IMR-90 (cell line): Measurements from ENCODE around the gene CCDC102A. TPM values are rescaled to one million over a fixed set of nuclear protein-coding genes. Genes with fewer than 3 reads are reported as not detected.

Experiments
- ATAC-seq: fragments of 200-7000 bp; cut with Tn5 transposase; 2 replicates; pipeline ENCODE4 v1.9.1; 2020; ENCODE audit warnings: low read depth, mild to moderate bottlenecking, moderate library complexity
- BruUV-seq: library from RNA; stranded (reverse); fragments of 400-500 nt; replicated peaks from 2 replicates; lab custom pipeline; 2021; lab: Mats Ljungman, UMichigan
- CTCF ChIA-PET: fragments of 300-600 bp; formaldehyde crosslinking; extraction: SDS; loops from one replicate; lab custom pipeline; 2021; ENCODE audit warnings: antibody characterized with exemption; lab: Yijun Ruan, JAX
- POLR2A ChIA-PET: fragments of 300-600 bp; sonication (Branson Sonifier 250); formaldehyde crosslinking; loops from one replicate; lab custom pipeline; 2022; ENCODE audit warnings: antibody characterized with exemption; ENCODE audit not compliant: unreplicated experiment; lab: Charles Lee
- DNase-seq: peaks from one replicate; pipeline ENCODE4 v3.0.0; 2013
- H2AFZ ChIP-seq: replicated peaks from 2 replicates; pipeline ENCODE3; 2013; ENCODE audit warnings: low read length, mild to moderate bottlenecking; ENCODE audit not compliant: poor library complexity
- H2AK5ac ChIP-seq: 2 replicates; pipeline ENCODE4 v1.6.1; 2013; ENCODE audit warnings: low read depth, low read length, inconsistent platforms
- H2AK9ac ChIP-seq: replicated peaks from 2 replicates; pipeline ENCODE3; 2013; ENCODE audit warnings: mild to moderate bottlenecking, low read depth, low read length, moderate library complexity; ENCODE audit not compliant: poor library complexity
- H2BK120ac ChIP-seq: 2 replicates; pipeline ENCODE4 v1.6.1; 2013; ENCODE audit warnings: low read depth, low read length, inconsistent platforms
- H2BK15ac ChIP-seq: 3 replicates; pipeline ENCODE4 v1.6.1; 2013; ENCODE audit warnings: low read depth, low read length, inconsistent platforms
- H2BK20ac ChIP-seq: 2 replicates; pipeline ENCODE4 v1.6.1; 2013; ENCODE audit warnings: low read depth, mild to moderate bottlenecking, inconsistent platforms, low read length, moderate library complexity
- H2BK5ac ChIP-seq: 2 replicates; pipeline ENCODE4 v1.6.1; 2013; ENCODE audit warnings: mild to moderate bottlenecking, low read depth, low read length, inconsistent platforms; ENCODE audit not compliant: poor library complexity, severe bottlenecking
- H3K14ac ChIP-seq: replicated peaks from 2 replicates; pipeline ENCODE4 v1.6.1; 2013; ENCODE audit warnings: low read depth, low read length, inconsistent platforms
- H3K18ac ChIP-seq: 2 replicates; pipeline ENCODE4 v1.6.1; 2013; ENCODE audit warnings: low read depth, low read length, control low read depth
- H3K23ac ChIP-seq: 2 replicates; pipeline ENCODE4 v1.6.1; 2013; ENCODE audit warnings: low read depth, low read length, inconsistent platforms
- H3K27ac ChIP-seq: 2 replicates; pipeline ENCODE4 v1.5.1; 2013; ENCODE audit warnings: mild to moderate bottlenecking, control low read depth, low read length; ENCODE audit not compliant: insufficient read depth
- H3K27me3 ChIP-seq: 2 replicates; pipeline ENCODE4 v1.6.1; 2013; ENCODE audit warnings: low read length; ENCODE audit not compliant: control insufficient read depth, insufficient read depth
- H3K36me3 ChIP-seq: 2 replicates; pipeline ENCODE4 v1.6.1; 2013; ENCODE audit warnings: low read length, mixed read lengths; ENCODE audit not compliant: control insufficient read depth, insufficient read depth
- H3K4ac ChIP-seq: 2 replicates; pipeline ENCODE4 v1.6.1; 2013; ENCODE audit warnings: low read depth, low read length, inconsistent platforms
- H3K4me1 ChIP-seq: 2 replicates; pipeline ENCODE4 v1.6.1; 2013; ENCODE audit warnings: low read length, mixed read lengths; ENCODE audit not compliant: control insufficient read depth, insufficient read depth
- H3K4me2 ChIP-seq: 2 replicates; pipeline ENCODE4 v1.6.1; 2013; ENCODE audit warnings: low read depth, mild to moderate bottlenecking, control low read depth, low read length, moderate library complexity
- H3K4me3 ChIP-seq: 2 replicates; pipeline ENCODE4 v1.5.1; 2013; ENCODE audit warnings: low read depth, mild to moderate bottlenecking, control low read depth, low read length, moderate library complexity; ENCODE audit not compliant: insufficient read depth
- H3K56ac ChIP-seq: 2 replicates; pipeline ENCODE4 v1.6.1; 2013; ENCODE audit warnings: low read length, inconsistent platforms; ENCODE audit not compliant: insufficient read depth; ENCODE audit errors: extremely low read depth
- H3K79me1 ChIP-seq, 2 experiments: 2 replicates each; pipeline ENCODE4 v1.6.1; 2013; ENCODE audit warnings: low read length in 2 of 2, inconsistent platforms in 1 of 2, low read depth in 1 of 2
- H3K9ac ChIP-seq: 2 replicates; pipeline ENCODE4 v1.6.1; 2013; ENCODE audit warnings: low read depth, low read length, control low read depth
- H3K9me1 ChIP-seq: 2 replicates; pipeline ENCODE4 v1.6.1; 2013; ENCODE audit warnings: low read length, inconsistent platforms; ENCODE audit not compliant: insufficient read depth
- H3K9me3 ChIP-seq: 2 replicates; pipeline ENCODE4 v1.6.1; 2013; ENCODE audit warnings: low read length; ENCODE audit not compliant: control insufficient read depth, insufficient read depth
- H4K20me1 ChIP-seq: 2 replicates; pipeline ENCODE4 v1.6.1; 2013; ENCODE audit warnings: low read length, inconsistent platforms; ENCODE audit not compliant: insufficient read depth
- H4K5ac ChIP-seq: 2 replicates; pipeline ENCODE4 v1.6.1; 2013; ENCODE audit warnings: mild to moderate bottlenecking, low read depth, low read length, control low read depth
- H4K8ac ChIP-seq, 2 experiments: 2 replicates each; pipeline ENCODE4 v1.6.1; 2013; ENCODE audit warnings: low read depth in 2 of 2, low read length in 2 of 2, control low read depth in 1 of 2, inconsistent platforms in 1 of 2
- H4K91ac ChIP-seq: 2 replicates; pipeline ENCODE4 v1.6.1; 2013; ENCODE audit warnings: low read depth, low read length, inconsistent platforms; ENCODE audit not compliant: insufficient read depth
- BHLHE40 ChIP-seq: fragments of 150-350 bp; IDR thresholded peaks from 2 replicates; pipeline ENCODE4 v1.6.1; 2016; ENCODE audit warnings: mild to moderate bottlenecking, low read depth, low read length
- CEBPB ChIP-seq: IDR thresholded peaks from 2 replicates; pipeline ENCODE4 v1.6.1; 2012; ENCODE audit warnings: low read depth, low read length, improper control_type of control experiment
- CHD1 ChIP-seq: IDR thresholded peaks from 2 replicates; pipeline ENCODE4 v1.6.1; 2012; ENCODE audit warnings: low read depth, low read length, improper control_type of control experiment
- CTCF ChIP-seq: conservative IDR thresholded peaks from 2 replicates; pipeline ENCODE4 v1.5.1; 2012; ENCODE audit warnings: mild to moderate bottlenecking, low read depth, low read length, improper control_type of control experiment
- ELK1 ChIP-seq: fragments of 150-350 bp; IDR thresholded peaks from 2 replicates; pipeline ENCODE4 v1.6.1; 2016; ENCODE audit warnings: low read depth, mild to moderate bottlenecking, low read length, moderate library complexity, borderline replicate concordance
- FOS ChIP-seq: fragments of 150-350 bp; IDR thresholded peaks from 2 replicates; pipeline ENCODE4 v1.6.1; 2016; ENCODE audit warnings: low read depth, low read length
- MAFK ChIP-seq: IDR thresholded peaks from 2 replicates; pipeline ENCODE4 v1.6.1; 2012; ENCODE audit warnings: low read depth, low read length, improper control_type of control experiment
- MAZ ChIP-seq: IDR thresholded peaks from 2 replicates; pipeline ENCODE4 v1.6.1; 2012; ENCODE audit warnings: low read depth, mild to moderate bottlenecking, low read length, improper control_type of control experiment, moderate library complexity, borderline replicate concordance
- MXI1 ChIP-seq: IDR thresholded peaks from 2 replicates; pipeline ENCODE4 v1.6.1; 2012; ENCODE audit warnings: low read depth, mild to moderate bottlenecking, low read length, moderate library complexity, borderline replicate concordance
- NFE2L2 ChIP-seq: fragments of 150-350 bp; IDR thresholded peaks from 2 replicates; pipeline ENCODE4 v1.6.1; 2016; ENCODE audit warnings: low read depth, mild to moderate bottlenecking, low read length
- POLR2A ChIP-seq: IDR thresholded peaks from 2 replicates; pipeline ENCODE4 v1.6.1; 2012; ENCODE audit warnings: mild to moderate bottlenecking, low read depth, low read length
- RAD21 ChIP-seq: IDR thresholded peaks from 2 replicates; pipeline ENCODE4 v1.6.1; 2012; ENCODE audit warnings: low read length, improper control_type of control experiment
- RCOR1 ChIP-seq: IDR thresholded peaks from 2 replicates; pipeline ENCODE4 v1.6.1; 2012; ENCODE audit warnings: mild to moderate bottlenecking, low read length, improper control_type of control experiment; ENCODE audit not compliant: insufficient replicate concordance
- RFX5 ChIP-seq: IDR thresholded peaks from 2 replicates; pipeline ENCODE4 v1.8.0; 2012; ENCODE audit warnings: low read depth, mild to moderate bottlenecking, low read length, moderate library complexity
- SMC3 ChIP-seq: fragments of 150-350 bp; IDR thresholded peaks from 2 replicates; pipeline ENCODE4 v1.6.1; 2016; ENCODE audit warnings: low read depth, mild to moderate bottlenecking, antibody characterized with exemption, low read length, moderate library complexity
- USF2 ChIP-seq: fragments of 150-350 bp; IDR thresholded peaks from 2 replicates; pipeline ENCODE4 v1.6.1; 2017; ENCODE audit warnings: mild to moderate bottlenecking, antibody characterized with exemption, low read length, low read depth
- WGBS, 2 experiments: methylation state at CpG; one replicate each; pipeline versions ENCODE4 v1.1.5 to v1.1.7; 2013; ENCODE audit warnings: missing lambda C conversion rate in 2 of 2; ENCODE audit not compliant: insufficient read length in 1 of 2; ENCODE audit errors: extremely low coverage in 2 of 2; 5-methylcytosine and 5-hydroxymethylcytosine counted together
- dilution Hi-C: fragments of 300-500 bp; cut with HindIII; formaldehyde crosslinking; loops from one replicate; pipeline ENCODE4 v1.14.3; 2018; ENCODE audit warnings: low sequenced_read_pairs; ENCODE audit not compliant: unreplicated experiment
- in situ Hi-C: fragments of 300-500 bp; cut with MboI; formaldehyde crosslinking; loops from 3 replicates; pipeline ENCODE4 v1.14.3; 2019; ENCODE audit warnings: low sequenced_read_pairs, inconsistent platforms, mixed read lengths
- intact Hi-C: fragments of 100-400 bp; cut with micrococcal nuclease; formaldehyde crosslinking; loops from 2 replicates; pipeline ENCODE4 v1.10.0; 2022
- polyA plus RNA-seq, 3 experiments: library from polyadenylated mRNA; depleted of rRNA; stranded (reverse); fragments of >200 nt; gene quantifications; 2 replicates each; pipeline ENCODE4 v1.2.3, GENCODE V29; 2012; ENCODE audit warnings: low replicate concordance in 1 of 3
- total RNA-seq: library from RNA; depleted of rRNA; stranded (reverse); fragments of >200 nt; gene quantifications from 2 replicates; pipeline ENCODE4 v1.2.3, GENCODE V29; 2012

Gene CCDC102A
- total and polyA plus RNA-seq, 2 of the 4 experiments (the other 2 are of a cell fraction), result 5.4 to 8.5 TPM

DNA sequence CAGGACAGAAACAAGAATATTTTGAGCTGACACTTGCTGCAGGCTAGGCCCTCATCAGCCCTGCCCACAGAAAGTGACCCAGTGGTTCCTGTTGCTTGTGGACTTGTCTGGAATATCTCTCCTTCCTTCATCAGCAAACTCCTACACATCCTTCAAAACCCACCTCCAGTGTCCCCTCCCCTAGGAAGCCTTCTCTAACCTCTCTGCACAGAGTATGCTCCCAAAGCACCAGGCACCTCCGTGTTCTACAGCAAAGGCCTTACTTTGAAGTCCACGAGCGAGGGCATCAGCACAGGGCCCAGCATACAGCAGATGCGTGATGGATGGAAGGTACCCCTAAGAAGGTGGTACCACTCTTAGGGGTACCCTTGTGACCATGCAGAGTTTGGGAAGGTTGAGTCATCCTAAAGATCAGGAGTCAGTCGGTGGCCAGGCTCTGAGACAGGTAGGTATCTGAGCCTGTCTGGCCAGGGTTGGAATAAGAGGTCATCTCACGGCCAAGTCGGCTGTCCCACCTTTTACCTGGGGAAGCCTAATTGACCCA is 2.0 kb downstream of the CCDC102A start:
- Histone ChIP-seq H3K9ac (no peak overlapping the region), H3K27ac (no peak overlapping the region), H2AK9ac (no peak overlapping the region), H3K4me2 (no peak overlapping the region), H2BK120ac (no peak overlapping the region), H2AFZ (no peak overlapping the region), H4K8ac (no peak overlapping the region), H4K5ac (no peak overlapping the region), H3K14ac (no peak overlapping the region), H3K36me3 (peaks cover 1% of the 10 kb centered on the region; the same call in 1 of the 2 replicates), H3K9me3 (no peaks in the 10 kb centered on the region), H3K79me1 (peaks cover 7 to 27% of the 10 kb centered on the region in 2 experiments; a peak in 3 of 4 replicates), H2BK15ac (no peak overlapping the region), H3K4me1 (peaks cover 28% of the 10 kb centered on the region), H4K20me1 (peaks cover 5% of the 10 kb centered on the region; the same call in 1 of the 2 replicates), H3K23ac (no peak overlapping the region), H2BK5ac (no peak overlapping the region), H3K56ac (no peak overlapping the region), H4K91ac (no peak overlapping the region), H3K27me3 (peaks cover 9% of the 10 kb centered on the region), H3K9me1 (peaks cover 5% of the 10 kb centered on the region; the same call in 1 of the 2 replicates), H3K4me3 (no peak overlapping the region), H2BK20ac (no peak overlapping the region), H2AK5ac (no peak overlapping the region; the same call in 1 of the 2 replicates), H3K4ac (no peak overlapping the region; the same call in 1 of the 2 replicates), H3K18ac (no peak overlapping the region)
- ChIA-PET POLR2A (no interaction called here), CTCF (no interaction called here)
- 100% methylated on average over 2 of the region's 7 CpGs; no CpG with 5 or more reads in 1 of the 2 experiments for WGBS, 2 experiments
- dilution Hi-C loops, result no loop called here
- BruUV-seq, result no TSS peak
- TF ChIP-seq MXI1 (no peak), ELK1 (no peak), MAZ (no peak), CEBPB (no peak), SMC3 (no peak), CHD1 (no peak), RFX5 (no peak), USF2 (no peak), MAFK (no peak), FOS (no peak), POLR2A (no peak), CTCF (no peak), BHLHE40 (no peak), NFE2L2 (no peak), RAD21 (no peak), RCOR1 (no peak)
- no peak for ATAC-seq
- in situ Hi-C loops, result no loop called here
- DNase-seq, result no peak
- intact Hi-C loops, result no loop called here
